ENCODE measurements around the gene CUL2. TPM values are rescaled to one million over a fixed set of nuclear protein-coding genes. Genes with fewer than 3 reads are reported as not detected.

Gene CUL2
- total RNA-seq, 1 experiment from 2014 or later: 68.0 TPM

GRCh38 chr10:35133586-35133985 is 43.4 kb upstream of the CUL2 start:
- Histone ChIP-seq H3K4me1 (peaks cover 5% of the 10 kb centered on the region), H3K4me3 (ENCODE audit: low read depth, low read length) (no peak overlapping the region), H3K9me3 (no peaks in the 10 kb centered on the region; the same call in 1 of the 2 replicates), H3K27me3 (replicated peaks; ENCODE audit: control insufficient read depth, insufficient read depth, low read length) (no peaks in the 10 kb centered on the region), H3K36me3 (ENCODE audit: control insufficient read depth, insufficient read depth, low read length) (no peaks in the 10 kb centered on the region)
- no peaks in the 10 kb centered on the region for H3K9me3 Mint-ChIP-seq (ENCODE audit: unreplicated experiment)
- BruUV-seq (replicated peaks): no TSS peak
- POLR2A ChIA-PET: no interaction called here
- no peak overlapping the region for H3K4me3 Mint-ChIP-seq (ENCODE audit: unreplicated experiment)
- intact Hi-C loops (cut with micrococcal nuclease; ENCODE audit: unreplicated experiment): no loop called here
- H3K27ac Mint-ChIP-seq (ENCODE audit: unreplicated experiment): no peak overlapping the region
- CTCF ChIA-PET: no interaction called here
- H3K36me3 Mint-ChIP-seq (ENCODE audit: insufficient read depth, unreplicated experiment): peaks cover 4% of the 10 kb centered on the region
- DNase-seq: no peak
- H3K27me3 Mint-ChIP-seq (ENCODE audit: insufficient read depth, unreplicated experiment): no peaks in the 10 kb centered on the region
- no peak for TF ChIP-seq CTCF (IDR thresholded peaks at IDR 0.05; ENCODE audit: insufficient read depth in 1 of 2, low read depth in 1 of 2, low read length in 1 of 2, severe bottlenecking in 1 of 2, unreplicated experiment in 1 of 2)
- no peaks in the 10 kb centered on the region for H3K4me1 Mint-ChIP-seq (ENCODE audit: low read depth, unreplicated experiment)

GRCh38 chr10:35132727-35133126 is 42.6 kb upstream of the CUL2 start:
- no peak for DNase-seq
- Histone ChIP-seq H3K9me3 (no peaks in the 10 kb centered on the region; the same call in 1 of the 2 replicates), H3K27me3 (replicated peaks; ENCODE audit: control insufficient read depth, insufficient read depth, low read length) (no peaks in the 10 kb centered on the region), H3K4me1 (peaks cover 9% of the 10 kb centered on the region), H3K36me3 (ENCODE audit: control insufficient read depth, insufficient read depth, low read length) (no peaks in the 10 kb centered on the region), H3K4me3 (ENCODE audit: low read depth, low read length) (no peak overlapping the region)
- TF ChIP-seq CTCF (IDR thresholded peaks at IDR 0.05; ENCODE audit: insufficient read depth in 1 of 2, low read depth in 1 of 2, low read length in 1 of 2, severe bottlenecking in 1 of 2, unreplicated experiment in 1 of 2): no peak
- BruUV-seq (replicated peaks): no TSS peak
- intact Hi-C loops (cut with micrococcal nuclease; ENCODE audit: unreplicated experiment): no loop called here
- no peaks in the 10 kb centered on the region for H3K27me3 Mint-ChIP-seq (ENCODE audit: insufficient read depth, unreplicated experiment)
- no peaks in the 10 kb centered on the region for H3K4me1 Mint-ChIP-seq (ENCODE audit: low read depth, unreplicated experiment)
- no peaks in the 10 kb centered on the region for H3K9me3 Mint-ChIP-seq (ENCODE audit: unreplicated experiment)
- peaks cover 12% of the 10 kb centered on the region for H3K36me3 Mint-ChIP-seq (ENCODE audit: insufficient read depth, unreplicated experiment)
- ChIA-PET CTCF (no interaction called here), POLR2A (no interaction called here)
- H3K4me3 Mint-ChIP-seq (ENCODE audit: unreplicated experiment): no peak overlapping the region
- H3K27ac Mint-ChIP-seq (ENCODE audit: unreplicated experiment): no peak overlapping the region

GRCh38 chr10:35130663-35131062 is 40.5 kb upstream of the CUL2 start:
- ChIA-PET POLR2A (no interaction called here), CTCF (no interaction called here)
- intact Hi-C loops (cut with micrococcal nuclease; ENCODE audit: unreplicated experiment): no loop called here
- no peaks in the 10 kb centered on the region for H3K9me3 Mint-ChIP-seq (ENCODE audit: unreplicated experiment)
- no peak for TF ChIP-seq CTCF (IDR thresholded peaks at IDR 0.05; ENCODE audit: insufficient read depth in 1 of 2, low read depth in 1 of 2, low read length in 1 of 2, severe bottlenecking in 1 of 2, unreplicated experiment in 1 of 2)
- H3K27me3 Mint-ChIP-seq (ENCODE audit: insufficient read depth, unreplicated experiment): no peaks in the 10 kb centered on the region
- no TSS peak for BruUV-seq (replicated peaks)
- peaks cover 9% of the 10 kb centered on the region for H3K4me1 ChIP-seq
- peaks cover 31% of the 10 kb centered on the region for H3K36me3 Mint-ChIP-seq (ENCODE audit: insufficient read depth, unreplicated experiment)
- H3K4me3 Mint-ChIP-seq (ENCODE audit: unreplicated experiment): no peak overlapping the region
- no peak for DNase-seq
- H3K4me1 Mint-ChIP-seq (ENCODE audit: low read depth, unreplicated experiment): no peaks in the 10 kb centered on the region
- H3K9me3 ChIP-seq: no peaks in the 10 kb centered on the region; the same call in 1 of the 2 replicates
- H3K4me3 ChIP-seq (ENCODE audit: low read depth, low read length): no peak overlapping the region
- no peaks in the 10 kb centered on the region for H3K36me3 ChIP-seq (ENCODE audit: control insufficient read depth, insufficient read depth, low read length)
- H3K27ac Mint-ChIP-seq (ENCODE audit: unreplicated experiment): no peak overlapping the region
- H3K27me3 ChIP-seq (replicated peaks; ENCODE audit: control insufficient read depth, insufficient read depth, low read length): no peaks in the 10 kb centered on the region

Data from Caco-2 (cell line).